Stimulated activated CD4-positive, alpha-beta T cell treated with anti-CD3 and anti-CD28 coated beads, Interleukin-15, amount 100 ng/mL, for 24 hours (primary cell): ENCODE results near the gene DAP.

Experiments used
- DNase-seq: peaks from one replicate; pipeline ENCODE4 v3.0.0-alpha.2; 2020

The DAP gene

DNA sequence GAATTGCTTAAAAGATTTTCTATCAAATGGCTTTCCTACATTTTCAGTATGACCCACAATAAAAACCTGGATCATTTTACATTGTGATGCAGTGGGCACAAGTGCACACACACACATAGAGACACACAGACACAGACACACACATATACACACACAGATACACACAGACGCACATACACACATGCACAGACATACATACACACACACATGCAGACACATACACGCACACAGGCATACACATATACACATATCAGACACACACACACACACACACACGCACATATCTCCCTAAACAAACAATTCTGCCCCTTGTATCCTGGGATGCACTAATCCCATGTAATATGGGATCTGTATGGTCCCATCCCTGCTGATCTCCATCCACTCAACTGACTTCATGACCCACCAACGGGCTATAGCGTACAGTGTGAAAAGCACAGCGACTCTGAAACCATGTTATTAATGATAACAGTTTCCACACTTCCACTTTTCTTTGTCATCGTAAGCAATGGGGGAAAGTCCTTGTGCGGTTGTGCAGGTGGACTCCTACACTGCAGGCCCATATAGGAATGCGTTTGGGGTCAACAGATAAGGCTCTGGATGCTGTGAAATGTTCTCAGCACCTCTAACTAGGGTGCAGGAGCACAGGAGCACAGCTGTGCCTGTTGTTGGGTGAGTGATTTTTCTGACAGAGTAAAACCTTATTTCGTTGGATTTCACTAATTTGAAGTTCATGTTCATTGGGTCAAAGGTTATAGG, 52.7 kb downstream of the DAP start:
- DNase-seq = no peak

DNA sequence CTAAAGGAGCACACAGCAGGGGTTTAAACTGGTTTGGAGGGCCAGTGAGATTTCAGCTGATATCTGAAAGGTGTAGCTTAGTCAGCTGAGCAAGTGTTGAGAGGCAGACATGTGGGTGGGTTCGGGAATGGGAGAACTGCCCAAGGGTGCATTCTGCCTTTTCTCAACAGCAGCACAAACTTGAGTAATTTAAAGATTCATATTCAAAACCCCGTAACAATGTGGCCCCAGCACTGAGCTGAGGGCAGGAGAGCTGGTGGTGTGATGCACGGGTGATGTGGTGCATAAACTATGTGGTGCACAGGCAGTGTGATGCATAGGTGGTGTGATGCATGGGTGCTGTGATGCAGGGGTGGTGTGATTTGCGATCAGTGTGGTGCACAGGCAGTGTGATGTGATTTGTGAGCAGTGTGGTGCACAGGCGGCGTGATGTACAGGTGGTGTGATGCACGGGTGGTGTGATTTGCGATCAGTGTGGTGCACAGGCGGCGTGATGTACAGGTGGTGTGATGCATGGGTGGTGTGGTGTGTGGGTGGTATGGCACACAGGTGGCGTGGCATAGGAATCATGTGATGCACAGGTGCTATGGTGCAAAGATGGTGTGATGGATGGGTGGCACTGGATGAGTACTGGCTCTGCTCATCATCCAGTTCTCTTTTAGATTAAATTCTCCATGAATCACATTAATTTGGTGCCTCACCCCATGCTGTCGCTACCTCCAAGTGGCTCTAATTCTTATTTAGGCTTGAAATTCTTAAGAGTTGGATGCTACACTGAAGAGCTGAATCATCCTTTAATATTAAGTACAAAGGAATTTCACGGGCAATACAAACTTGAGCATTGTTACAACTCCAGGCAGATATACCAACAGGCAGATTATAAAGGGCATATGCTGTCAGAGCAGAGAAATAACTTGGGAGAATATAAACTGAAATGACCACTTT, 53.6 kb downstream of the DAP start:
- no peak for DNase-seq

DNA sequence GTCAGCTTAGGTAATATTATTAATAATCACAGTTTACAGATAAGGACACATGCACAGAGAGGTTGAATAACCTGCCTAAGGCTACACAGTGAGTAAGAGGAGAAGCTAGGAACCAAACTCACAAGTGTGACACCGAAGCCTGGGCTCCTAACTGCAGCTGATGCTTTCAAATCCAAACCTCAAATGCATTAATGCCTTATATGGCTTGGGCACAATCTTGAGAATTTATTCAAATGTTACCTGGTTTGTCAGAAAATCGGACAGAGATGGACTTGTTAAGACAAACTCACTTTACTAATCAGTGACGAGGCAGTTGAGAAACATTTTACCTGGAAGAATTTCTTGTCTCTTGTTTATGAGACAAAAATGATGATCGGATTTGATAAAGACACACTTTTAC, 54.7 kb downstream of the DAP start:
- DNase-seq = no peak

DNA sequence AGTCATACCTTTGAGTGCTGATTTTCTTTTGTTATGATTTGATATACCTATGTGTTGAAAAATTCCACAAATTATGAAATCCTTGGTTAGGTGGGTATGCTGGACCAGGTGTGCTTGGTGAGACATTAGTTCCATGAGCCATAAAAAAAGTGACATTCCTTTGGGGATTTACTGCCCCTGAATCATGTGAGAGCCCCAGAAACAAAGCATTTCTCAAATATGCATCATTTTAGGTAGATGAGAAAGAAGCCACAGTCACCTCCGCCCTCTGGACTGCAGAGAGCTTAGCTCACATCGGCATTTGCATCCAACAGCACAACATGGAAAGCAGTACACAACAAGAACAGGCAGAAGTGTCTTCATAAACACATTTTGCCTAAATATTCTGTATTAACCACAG, 55.3 kb downstream of the DAP start:
- no peak for DNase-seq

DNA sequence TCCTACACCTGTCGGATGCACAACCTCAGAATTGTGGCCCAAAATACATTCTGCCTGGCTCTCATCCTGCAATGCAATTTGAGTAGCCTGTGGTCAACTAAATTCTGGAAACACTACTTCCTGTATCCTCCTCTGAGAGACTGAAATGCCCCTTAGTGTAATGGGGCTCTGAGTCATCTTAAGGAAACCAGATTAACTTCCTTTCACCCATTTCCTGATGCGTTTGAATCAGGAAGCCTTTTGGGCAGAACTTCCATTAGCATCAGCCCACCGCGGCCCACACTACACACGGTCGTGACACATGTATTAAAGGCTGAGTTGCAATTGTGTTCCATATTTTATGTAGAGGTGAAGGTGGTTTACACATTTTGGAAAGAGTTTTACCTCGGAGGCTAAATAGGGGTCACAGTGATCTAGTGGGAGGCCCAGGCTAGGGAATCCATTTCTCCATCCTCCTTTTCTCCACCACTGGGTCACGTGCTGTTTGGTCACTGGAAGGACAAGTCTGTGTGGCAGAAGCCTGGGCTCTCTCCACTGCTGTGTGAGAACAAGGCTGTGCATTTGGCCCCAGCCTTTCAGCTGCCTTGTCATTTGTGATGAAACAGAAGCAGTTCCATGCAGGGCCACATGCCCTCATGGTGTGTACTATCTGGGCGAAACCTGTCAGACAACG, 55.9 kb downstream of the DAP start:
- peak; percentile 20 for DNase-seq

DNA sequence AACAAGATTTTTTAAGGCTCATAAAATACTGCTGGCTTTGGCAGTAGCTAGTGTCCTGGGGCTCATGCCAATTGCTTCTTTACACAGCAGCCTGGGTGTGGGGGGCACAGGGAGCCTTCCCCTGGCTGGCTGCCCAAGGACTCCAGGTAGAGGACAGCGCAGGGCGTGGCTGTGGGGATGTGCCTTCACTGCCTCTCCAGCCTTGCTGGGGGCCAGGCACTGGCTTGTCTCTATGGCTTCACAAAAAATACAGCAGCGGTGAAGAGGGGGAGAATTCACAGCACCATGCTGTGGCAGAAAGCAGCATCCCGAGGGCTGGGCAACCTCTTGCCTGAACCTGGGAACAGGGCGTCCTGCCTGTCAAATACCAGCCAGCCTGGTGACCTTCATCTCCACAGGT, 57.4 kb downstream of the DAP start:
- DNase-seq = no peak

DNA sequence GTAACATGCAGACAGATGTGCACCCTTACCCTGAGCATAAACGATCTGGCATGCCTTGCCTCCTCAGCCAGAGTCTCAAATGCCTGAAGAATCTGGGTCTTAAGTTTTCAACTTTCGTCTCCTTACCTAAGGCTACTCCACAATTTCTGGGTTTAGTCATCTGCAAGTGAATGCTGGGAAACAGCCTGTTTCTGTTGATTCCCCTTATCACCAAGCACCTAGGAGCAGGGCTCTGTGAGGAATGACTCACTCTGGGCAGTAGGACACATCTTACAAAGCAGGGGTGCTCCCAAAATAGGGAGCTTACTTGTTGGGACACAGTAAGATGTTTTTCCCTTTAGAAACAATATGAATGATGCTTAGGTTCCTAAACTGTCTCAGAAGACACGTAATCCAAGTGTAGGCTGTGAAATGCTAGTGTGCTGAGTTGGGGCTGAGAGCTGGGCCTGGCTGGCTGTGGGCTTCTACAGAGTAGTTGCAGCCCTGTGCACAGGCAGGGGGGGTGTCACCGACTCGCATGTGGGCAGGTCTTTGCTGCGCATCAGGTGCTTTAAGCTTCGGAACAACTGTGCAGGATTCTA, 58.0 kb downstream of the DAP start:
- no peak for DNase-seq

DNA sequence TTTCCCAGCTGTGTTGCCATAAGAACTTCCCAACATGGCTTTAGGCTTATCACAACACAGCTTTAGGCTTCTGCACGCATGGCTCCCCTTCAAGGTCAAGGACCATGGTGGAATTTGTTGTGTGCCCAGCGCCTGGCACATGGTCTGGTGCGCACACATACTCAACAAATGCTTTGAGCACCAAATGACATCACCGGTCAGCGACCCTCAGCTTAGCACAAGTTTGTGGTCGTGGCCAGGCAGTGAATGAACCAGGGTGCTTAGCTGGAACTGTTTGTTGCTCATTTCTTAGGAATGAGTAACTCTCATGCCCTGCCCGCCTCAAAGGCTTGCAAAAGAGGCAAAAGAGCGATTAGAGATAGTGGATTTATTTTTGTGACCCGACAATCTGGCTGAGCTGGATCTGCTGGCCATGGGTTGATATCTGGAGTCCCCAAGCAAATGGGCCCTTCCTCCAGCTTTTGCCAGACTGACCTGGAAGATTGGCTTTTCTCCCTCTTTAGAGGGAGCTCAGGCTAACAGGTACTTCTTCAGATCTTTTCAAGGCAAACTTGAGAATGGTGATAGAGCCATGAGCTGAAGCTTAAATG, 58.9 kb downstream of the DAP start:
- DNase-seq = no peak

DNA sequence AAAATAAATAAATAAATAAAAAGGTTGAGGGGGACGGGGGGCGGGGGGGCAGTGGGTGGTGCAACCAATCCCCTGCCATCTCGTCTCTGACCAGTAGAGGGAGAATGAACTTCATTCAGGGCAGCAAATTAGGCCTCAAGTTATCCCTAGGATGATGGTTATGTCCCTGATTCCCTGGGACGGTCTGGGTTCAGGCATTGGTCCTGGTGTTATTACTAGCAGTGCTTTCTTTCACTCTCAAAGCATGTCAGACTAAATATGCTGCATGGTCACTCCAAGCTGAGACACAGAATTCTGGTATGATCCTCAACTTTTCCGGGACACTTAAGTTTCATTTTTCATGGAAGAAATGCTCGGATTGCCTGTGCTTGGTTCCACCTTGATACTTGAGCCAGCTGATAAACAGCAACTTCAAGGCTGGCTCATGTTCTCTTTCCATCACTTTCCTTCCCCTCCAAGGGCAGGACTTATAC, 59.4 kb downstream of the DAP start:
- peak; percentile 42 for DNase-seq

DNA sequence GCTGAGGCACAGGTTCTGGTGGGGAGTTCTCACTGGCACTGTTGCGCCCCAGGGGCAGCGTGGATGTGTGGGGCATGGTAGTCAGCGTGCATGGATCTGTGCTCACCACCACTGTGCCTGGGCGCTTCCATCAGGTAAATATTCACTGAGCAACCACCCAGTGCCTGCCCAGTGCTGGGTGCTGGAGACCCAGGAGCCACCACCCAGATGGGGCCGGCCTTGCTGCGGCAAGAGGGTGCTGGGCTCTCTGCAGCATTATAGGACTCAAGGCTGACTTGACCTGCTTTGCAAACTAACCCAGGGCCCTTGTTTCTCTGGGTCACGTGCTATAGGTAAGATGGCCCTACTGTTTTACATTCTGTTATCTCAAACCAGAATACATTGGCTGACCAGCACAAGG, 60.5 kb downstream of the DAP start:
- no peak for DNase-seq

DNA sequence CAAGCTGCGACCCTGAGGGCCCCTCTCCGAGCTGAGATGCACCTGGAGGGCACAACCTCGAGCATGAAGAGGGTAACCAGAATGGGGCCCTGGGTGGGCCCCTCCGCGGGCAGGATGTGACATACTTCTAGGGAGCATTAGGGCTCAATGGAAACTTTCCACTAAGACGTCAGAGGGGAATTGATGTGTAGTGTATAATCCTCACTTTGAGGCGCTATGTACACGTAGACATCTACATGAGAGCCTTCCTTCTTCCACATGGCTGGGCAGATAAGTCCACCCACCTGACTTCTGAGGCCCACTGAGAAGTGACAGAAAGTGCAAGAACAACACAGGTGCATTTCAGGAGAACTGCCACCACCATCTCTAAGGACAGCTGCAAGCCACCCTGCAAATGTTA, 61.0 kb downstream of the DAP start:
- no peak for DNase-seq

DNA sequence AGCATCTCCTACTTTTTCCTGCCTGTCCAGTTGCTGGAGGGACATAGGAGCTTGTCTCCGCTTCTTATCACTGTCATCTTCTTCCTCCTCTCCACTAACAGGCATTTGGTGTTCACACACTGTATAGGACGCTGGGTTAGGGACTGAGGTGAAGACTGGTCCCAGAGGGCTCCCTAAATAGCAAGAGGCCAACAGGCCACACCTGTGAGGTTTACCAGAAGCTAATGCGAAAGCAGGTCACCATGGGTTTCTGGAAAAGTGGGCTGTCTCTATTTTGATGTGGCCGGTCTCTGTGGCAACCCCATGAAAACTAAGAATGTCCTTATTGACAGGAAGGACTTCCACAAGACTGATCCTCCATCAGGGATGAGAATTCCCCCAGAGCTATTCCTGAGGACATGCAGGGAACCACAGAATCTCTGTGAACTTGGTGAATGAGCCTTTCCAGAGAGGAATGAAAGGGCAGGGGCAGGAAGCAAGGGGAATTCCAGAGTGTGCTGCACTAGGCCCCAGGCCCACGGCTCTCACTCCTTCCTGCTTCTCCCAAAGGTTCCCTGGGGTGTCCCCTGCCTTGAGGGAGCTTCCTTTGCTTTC, 61.7 kb downstream of the DAP start:
- no peak for DNase-seq

DNA sequence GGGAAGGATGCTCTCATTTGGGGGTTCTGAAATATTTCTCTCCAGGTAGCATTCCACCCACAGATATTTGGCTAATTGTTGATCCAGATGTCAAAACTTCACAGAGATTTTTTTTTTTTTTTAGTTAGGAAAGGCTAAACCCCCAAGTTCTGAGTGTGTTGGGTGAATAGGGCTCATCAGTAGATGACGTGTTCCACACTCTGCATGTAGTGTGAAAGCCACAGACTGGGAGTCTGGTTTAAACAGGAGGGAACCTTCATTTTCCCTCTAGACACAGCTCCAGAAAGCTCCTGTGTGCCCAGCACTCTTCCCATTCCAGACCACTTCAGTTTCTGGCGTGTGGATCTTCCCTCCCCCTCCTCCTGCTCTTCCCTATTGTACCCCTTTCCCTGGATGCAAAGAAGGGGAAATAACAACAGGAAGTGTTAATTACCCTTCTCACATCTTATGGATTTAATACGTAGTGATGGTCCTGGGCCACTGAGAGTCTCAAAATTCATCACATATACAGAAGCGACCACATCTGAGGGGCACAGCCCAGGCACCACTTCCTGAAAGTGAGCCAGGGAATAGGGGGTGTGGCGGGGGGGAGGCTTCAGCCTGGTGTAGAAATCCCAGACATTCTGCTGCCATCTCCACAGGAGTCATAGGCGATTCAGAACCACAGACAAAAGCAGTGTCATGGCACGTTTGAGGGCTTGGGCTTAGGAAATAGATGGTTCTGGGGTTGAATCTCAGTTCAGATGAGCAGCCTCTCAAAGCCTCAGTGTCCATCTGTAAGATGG, 65.1 kb downstream of the DAP start:
- no peak for DNase-seq

DNA sequence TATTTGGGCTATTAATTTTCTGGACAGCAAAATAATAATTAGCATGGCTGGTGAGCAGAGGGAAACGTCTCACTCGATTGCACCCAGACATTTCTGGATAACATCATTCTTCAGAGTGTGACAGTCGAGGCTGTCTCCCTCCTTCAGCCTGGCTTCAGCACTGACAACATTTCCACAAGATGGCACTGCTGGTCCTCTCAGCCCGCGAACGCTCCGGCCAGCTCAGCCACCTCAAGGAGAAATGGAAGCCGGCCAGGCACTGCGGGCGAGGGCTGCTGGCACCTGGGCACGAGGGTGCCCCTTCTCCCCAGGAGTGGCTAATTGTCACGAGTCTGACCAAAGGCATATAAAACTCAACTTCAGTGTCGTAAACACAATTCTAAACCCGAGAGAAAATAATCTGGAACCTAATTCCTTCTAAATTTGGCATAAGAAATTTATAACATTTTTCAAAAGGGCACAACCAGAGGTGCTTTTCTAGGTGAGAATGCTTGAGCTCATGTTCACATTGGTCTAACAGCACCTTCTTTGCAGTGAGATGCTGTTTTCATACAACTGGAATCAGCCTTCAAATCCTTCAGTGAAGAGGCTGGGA, 65.9 kb downstream of the DAP start:
- peak; percentile 24 for DNase-seq

DNA sequence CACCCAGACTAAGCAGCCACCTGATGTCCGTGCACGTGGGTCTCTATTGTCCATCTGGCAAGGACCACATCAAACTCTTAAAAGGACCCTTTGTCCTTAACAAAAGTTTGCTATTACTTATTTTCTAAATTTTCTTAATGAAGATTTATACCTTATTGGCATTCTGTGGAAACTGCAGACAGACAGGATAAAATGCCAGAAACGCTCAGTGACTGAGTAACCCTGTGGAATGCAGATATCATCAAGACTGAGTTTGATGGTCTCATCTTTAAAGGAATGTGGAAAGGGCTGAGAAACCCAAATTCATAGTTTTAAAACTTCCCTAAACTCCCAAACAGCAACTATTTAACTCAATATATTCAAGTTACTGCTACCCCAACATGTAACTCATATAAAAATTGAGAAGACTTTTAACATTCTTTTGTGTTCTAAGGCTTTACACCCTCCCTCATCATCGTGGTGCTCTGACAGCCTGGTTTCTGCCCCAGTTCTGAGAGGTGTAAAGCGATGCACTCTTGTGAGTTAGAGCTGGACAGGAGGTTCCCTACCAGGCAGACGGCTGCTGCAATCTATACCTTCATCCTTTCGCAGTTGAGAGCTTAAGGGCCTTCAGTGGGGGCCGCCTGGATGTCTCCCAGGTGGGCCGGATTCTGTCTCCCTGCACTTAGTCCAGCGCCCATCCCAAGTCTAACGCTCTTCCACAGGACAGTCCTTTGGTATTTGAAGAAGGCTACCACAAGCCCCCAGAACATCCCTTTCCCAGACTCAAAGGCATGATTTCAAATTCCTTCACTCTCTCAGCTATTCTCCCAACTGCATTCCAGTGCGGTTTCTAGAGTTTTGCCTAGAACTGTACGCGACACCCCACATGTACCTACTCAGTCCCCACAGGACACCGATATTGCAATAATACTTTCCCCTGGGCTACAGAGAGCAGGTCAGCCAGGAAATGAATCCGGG, 68.9 kb downstream of the DAP start:
- no peak for DNase-seq

DNA sequence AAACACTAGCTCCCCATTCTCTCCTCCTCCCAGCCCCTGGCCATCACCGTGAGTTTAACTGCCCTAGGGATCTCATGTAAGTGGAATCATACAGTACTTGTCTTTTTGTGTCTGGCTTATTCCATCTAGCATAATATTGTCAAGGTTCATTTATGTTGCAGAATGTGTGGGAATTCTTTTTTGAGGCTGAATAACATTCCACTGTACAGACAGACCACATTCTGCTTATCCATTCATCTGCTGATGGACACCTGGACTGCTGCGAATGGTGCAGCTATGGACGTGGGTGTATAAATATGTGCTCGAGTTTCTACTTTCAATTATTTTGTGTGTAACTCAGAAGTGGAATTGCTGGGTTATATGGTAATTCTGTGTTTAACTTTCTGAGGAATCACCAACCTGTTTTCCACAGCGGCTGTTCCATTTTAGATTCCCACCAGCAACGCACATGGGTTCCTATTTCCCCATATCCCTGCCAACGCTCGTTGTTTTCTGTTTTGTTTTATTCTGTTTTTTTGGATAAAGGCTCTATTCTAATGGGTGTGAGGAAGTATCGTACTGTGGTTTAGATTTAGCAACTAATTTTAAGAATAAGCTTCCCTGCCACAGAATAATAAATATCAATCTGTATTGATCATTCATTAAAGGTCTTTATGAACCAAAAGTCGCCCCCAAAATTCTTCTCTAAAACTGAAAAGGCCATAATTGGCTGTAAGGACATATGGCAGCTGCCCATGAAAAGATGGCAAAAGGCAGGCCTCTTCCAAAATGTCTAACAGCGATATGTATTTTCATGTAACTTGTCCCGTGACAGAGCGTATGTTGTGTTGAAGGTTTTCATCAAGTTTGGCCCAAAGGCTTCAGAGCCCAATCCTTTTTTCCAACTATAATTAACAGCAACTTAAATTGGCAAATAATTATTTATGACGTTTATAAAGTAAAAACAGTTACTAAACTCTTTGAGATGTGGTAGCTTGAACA, 70.3 kb downstream of the DAP start:
- no peak for DNase-seq

DNA sequence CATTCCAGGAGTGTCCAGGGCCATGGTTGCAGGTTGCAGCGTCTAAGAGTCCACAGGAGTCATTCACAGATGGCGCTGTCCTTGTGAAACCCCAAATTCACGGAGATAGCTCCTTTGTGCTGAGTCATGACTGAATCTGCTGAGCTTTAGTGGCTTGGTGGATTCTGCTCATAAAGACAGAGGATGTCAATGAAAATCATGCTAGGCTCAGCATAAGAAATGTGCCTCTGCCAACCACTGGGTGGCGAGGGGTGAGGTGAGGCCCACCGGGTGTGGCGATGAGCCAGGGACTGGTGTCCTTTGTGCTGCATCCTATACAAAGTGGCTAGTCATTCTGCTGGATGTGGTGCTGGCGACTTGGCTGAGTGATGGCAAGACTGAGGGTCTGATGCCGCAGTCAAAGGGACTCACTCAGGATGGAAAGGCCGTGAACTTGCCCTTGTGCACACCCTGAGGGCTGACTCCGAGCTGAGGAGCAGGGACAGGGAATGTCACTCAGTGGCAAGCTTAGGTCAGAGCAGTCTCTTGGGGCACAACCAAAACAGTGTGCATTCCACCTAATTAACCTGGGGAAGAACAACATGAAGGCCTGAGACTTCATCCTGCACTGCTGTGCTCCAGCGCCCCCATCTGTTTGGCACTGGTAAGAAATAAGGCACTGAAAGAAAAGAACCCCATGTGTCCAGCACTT, 71.5 kb downstream of the DAP start:
- DNase-seq = peak; percentile 46

DNA sequence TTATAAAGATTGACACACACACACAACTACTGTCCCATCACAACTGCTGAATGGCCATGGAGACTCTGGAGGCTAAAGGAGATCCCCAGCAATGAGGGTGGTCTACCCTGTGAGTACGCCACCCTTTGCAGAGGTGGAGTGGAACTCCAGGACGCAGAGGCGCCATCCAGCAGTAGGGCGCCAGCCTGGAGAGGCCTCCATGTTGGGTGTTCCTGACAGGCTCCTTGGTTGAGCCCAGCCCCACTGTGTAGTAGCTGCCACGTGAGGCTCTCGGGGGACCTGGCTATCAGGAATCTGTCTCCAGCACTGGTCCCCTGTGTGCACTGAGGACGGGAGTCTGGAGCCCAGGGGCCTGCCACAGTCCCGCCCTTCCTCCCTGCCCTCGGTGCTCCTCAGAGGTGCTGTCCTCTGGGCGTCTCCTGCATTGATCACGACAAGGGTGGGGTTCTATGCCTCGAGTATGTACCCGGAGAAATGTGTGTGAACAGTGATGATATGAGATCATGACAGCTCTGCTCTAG, 72.3 kb downstream of the DAP start:
- DNase-seq = no peak
